ENCODE data around the gene TRAF3.

DNA sequence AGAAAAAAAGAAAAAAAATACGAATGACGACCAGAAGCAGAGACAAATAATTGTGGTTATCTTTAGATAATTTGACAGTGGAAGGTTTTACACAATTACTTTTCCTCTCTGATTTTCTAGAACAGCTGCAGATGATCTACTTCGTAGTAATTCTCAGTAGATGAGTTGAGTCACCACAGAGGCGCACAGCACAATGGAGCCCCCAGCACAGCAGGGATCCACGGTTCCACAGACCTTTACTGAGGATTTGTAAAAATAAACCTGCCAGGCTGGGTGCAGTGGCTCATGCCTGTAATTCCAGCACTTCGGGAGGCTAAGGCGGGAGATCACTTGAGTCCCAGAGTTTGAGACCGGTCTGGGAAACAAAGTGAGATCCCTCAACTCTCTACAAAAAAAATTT lies 174.6 kb downstream of the TRAF3 start:
- TF ChIP-seq, protein P1, sequence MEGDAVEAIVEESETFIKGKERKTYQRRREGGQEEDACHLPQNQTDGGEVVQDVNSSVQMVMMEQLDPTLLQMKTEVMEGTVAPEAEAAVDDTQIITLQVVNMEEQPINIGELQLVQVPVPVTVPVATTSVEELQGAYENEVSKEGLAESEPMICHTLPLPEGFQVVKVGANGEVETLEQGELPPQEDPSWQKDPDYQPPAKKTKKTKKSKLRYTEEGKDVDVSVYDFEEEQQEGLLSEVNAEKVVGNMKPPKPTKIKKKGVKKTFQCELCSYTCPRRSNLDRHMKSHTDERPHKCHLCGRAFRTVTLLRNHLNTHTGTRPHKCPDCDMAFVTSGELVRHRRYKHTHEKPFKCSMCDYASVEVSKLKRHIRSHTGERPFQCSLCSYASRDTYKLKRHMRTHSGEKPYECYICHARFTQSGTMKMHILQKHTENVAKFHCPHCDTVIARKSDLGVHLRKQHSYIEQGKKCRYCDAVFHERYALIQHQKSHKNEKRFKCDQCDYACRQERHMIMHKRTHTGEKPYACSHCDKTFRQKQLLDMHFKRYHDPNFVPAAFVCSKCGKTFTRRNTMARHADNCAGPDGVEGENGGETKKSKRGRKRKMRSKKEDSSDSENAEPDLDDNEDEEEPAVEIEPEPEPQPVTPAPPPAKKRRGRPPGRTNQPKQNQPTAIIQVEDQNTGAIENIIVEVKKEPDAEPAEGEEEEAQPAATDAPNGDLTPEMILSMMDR (IDR thresholded peaks at IDR 0.05; ENCODE audit: borderline replicate concordance, extremely low read depth, low read length, poor library complexity, severe bottlenecking): no peak
- no peak for TF ChIP-seq EZH2 (IDR thresholded peaks at IDR 0.05; ENCODE audit: borderline replicate concordance, low read depth, low read length, severe bottlenecking)

Measured in DND-41 (cell line).